GF-D8 (cell line): ENCODE measurements around the gene PCNA.
"Not testable (repeated sequence)": the region's sequence is repeated elsewhere in the genome, so short reads cannot be mapped to it uniquely, and the experiment has no call there.

Experiments
- DNase-seq: peaks from one replicate; lab custom pipeline; 2025; lab: John Stamatoyannopoulos, UW

The PCNA gene

DNA sequence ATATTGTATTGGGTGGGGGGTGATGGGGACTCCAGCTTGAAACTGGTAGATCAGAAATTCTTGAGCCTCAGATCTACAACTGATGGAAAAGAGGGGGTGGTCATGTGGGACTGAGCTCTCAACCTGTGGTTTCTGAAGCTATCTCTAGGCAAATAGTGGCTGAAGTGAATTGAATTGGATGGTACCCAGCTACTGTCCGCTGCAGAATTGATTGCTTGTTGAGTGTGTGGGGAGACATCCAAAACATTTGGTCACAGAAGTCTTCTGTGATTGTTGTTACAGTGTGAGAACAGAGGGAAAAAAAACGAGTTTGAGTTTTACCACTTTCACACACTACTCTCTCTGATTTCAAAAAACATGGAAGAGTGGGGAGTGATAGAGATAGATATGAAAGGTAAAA, 21.9 kb upstream of the PCNA start:
- DNase-seq = no peak

- no peak for DNase-seq
Measured at GRCh38 chr20:5140195-5140594, 20.4 kb upstream of the PCNA start.

- no peak for DNase-seq
Measured at GRCh38 chr20:5136096-5136495, 16.3 kb upstream of the PCNA start.

DNA sequence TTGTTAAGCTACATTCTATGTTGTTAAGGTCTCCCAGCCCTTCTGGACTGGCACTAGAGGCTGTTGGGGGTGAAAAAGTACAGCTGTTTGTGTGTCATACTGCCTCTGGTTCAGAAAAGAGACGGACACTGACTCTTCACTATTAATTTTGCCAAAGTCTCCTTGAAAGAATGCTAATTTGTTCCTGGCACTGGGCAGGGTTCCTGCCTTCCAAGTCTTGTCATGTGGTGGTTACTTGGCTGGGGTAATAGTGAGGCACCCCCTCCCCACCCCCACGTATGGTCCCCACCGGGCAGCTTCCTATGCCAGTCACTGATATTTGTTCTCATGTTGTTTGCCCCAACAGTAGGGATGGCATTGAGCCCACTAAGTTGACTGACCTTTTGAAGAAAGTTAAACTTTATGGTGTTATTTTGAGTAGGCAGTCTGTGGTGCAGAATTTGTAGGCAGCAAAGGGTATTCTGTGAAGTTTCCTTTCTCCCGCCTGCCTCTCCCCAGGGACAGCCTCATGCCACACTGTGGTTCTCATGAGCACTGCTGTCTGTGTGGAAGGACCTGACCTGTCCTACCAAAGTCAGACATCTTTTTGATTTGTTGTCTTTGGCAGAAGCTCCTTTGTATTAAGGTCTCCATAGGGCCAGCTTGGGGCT, 15.7 kb upstream of the PCNA start:
- no peak for DNase-seq

GRCh38 chr20:5133998-5134397, 14.2 kb upstream of the PCNA start:
- DNase-seq = no peak

- DNase-seq = no peak
Measured at GRCh38 chr20:5131502-5131901, 11.7 kb upstream of the PCNA start.

GRCh38 chr20:5128886-5129285, 9.1 kb upstream of the PCNA start:
- no peak for DNase-seq

DNA sequence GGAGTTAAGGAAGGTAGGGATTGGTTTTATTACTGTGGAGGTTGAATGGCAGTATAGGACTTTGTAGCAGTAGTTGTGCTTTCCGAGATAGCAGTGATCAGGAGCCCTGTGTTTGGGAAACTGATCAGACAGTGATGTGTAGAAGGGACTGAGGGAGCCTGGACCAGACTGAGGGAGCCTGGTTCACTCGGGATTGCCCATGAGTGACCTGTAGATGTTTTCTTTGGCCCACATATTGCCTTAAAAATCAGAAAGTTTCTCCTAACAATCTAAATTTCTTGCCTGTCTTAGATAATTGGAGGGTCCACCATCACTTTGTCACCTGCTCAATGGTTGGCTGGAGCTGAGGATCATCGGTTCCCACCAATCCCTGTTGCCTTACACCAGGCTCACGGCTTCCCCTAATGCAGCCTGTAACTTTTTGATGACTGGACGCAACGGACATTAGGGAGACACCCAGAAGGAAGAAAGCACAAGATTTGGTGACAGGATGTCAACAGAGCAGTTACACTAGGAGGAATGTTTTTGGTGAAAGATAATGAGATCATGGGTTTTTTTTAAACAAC, 8.2 kb upstream of the PCNA start:
- DNase-seq = no peak

DNA sequence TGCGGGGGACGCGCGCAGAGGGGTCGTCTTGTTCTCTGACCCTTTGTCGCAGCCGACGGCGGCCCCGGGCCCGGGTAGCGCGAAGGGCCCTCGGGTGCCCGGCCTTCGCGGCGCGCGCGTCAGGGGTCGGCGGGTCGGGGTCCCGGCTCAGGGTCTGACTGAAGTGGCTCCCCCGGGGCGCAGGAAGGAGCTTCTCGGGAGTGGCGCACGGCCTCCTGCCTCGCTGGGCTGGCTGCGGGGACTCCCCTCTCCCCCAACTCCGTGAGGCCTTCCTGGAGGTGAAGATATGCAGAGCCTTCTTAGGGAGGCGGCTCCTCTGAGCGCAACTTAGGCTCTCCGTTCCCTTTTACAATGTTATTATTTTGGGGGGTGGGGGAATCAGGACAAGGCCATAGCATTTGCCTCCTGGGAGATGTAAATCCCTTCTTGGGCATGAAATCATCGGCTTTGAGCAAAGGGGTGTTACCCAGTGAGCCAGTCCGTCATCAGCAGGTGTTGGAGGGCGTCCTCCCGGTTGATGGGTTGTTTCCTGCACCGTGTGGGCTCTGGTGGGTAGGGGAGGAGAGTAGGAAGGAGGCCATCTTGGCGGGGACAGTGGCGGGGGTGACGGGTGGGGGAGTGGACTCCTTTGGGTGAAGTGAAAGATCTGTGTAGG, 7.6 kb upstream of the PCNA start:
- no peak for DNase-seq

- peak; percentile 95 for DNase-seq
Measured at GRCh38 chr20:5126512-5127203, 6.9 kb upstream of the PCNA start, which contains the start of gene CDS2. Gene CDS2 (plus strand): TSS chr20:5127008. CDS start chr20:5127093, 85 bp downstream.

DNA sequence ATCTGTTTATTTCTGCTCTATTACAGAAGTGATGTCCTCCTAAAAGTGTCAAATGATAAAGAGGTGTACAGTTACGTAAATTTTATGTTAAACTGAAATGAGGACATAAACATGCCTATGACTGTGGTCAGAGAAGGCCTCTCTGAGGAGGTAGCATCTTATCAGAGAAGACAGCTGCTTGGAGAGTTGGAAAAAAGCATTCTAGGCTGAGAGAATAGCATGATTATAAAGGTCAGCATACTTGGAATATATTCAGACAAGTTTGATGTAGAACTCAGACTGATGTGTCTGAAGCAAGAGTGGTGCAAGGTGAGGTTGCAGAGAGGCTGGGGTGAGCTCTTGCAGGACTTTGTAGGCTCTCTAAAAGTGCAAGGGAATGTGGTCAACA, 3.1 kb upstream of the PCNA start:
- DNase-seq = no peak

DNA sequence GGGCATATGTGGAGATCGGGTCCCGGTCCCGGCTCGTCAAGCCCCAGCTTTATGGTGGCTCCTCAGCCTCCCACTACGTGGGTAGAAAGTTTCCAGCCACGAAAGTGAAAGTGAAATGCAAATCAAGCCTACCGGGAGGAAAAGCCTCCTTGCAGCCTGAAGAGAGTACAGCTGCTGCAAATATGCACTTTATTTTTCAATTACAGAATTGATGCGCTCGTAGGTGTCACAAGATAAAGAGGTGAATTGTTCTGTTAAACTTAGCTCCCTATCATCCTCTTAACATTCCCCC, 373 bp upstream of the PCNA start:
- no peak for DNase-seq

DNA sequence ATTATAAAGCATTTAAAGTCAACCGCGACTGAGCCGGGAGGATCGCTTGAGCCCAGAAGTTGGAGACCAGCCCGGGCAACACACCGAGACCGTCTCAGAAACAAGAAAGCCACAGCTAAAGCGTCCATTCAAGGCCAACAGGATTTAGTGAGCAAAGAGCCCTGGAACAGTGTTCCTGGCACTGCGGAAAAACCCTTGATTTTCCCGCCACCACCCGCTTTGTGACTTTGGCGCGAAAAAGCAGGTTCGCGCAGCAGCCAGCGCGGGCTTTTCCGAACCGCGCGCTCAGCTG, 669 bp downstream of the PCNA start:
- no peak for DNase-seq

DNA sequence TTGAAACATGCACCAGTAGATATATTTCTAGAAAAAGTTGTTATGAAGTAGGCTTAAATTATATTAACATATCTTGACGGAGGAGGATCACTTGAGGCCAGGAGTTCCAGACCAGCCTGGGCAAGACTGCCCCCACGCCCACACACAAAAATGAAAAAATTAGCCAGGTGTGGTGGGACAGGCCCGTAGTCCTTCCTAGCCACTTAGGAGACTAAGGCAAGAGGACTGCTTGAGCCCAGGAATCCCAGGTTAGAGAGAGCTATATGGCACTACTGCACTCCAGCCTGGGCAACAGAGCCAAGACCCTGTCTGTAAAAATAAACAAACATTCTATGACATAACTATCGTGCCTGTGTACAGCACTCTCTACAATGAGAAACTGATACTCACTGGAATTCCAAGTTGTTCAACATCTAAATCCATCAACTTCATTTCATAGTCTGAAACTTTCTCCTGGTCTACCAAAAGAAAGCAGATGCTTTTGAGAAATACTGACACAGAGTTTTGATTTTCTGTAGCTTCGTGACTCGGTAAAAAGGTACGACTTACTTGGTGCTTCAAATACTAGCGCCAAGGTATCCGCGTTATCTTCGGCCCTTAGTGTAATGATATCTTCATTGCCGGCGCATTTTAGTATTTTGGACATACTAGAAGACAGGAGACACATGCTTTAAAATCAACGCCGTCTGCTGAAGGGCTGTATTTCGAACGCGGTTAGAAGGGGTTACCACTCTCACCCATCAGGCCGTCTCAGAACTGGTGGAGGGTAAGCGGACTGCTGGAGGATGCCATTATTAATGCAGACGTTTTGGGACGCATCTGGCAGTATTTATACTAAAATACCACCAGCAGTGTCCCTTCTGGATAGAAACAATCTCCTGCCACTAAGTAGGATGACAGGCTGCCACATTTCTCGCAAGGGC, 1.3 kb downstream of the PCNA start:
- DNase-seq = no peak

DNA sequence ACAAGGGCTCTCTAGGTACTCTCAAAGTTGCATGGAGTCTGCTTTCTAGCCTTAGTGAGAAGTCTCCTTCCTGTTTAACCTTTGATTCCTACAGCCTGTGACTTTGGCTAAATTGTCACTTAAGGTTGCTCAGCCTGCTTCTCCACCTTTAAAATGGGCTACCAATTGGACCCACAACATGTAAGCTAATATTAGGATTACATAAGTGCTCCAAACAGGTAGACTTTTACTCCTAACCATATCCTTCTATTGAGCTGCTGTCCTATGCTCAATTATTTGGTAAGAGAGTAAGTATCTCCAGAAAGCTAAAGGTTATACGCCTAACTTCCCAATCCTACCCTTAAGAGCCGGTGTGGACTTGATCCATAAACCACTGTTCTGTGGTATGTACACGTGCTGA, 2.9 kb downstream of the PCNA start:
- DNase-seq = no peak

DNA sequence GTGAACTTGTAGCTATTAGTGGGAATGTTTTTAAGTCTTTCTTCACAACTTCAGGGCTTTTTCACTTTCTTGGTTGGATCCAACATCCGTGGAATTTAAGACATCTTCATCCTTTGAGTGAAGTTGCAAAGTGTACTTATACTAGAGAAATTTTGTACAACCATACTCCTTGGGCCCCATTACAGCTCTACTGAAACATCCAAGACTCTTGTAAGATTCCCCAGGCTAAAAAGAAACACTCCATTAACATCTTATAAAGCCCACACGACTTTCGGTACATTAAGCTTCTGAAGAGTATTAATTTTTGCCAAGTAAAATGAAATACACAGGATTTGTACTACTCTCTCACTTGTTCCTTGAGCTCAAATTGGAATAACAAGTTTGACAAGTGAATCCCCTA, 5.4 kb downstream of the PCNA start:
- no peak for DNase-seq

GRCh38 chr20:5113615-5113986, 6.2 kb downstream of the PCNA start:
- no peak for DNase-seq

- DNase-seq = no peak
Measured at GRCh38 chr20:5109276-5109675, 10.5 kb downstream of the PCNA start.

DNA sequence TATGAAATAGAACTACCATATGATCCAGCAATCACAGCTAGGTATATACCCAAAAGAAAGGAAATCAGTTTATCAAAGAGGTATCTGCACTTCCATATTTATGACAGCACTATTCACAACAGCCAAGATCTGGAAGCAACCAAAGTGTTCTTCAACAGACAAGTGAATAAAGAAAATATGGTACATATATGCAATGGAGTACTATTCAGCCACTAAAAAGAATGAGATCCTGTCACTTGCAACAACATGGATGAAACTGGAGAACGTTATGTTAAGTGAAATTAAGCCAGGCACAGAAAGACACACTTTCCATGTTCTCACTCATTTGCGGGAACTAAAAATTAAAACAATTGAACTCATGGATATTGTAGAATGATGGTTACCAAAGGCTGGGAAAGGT, 15.3 kb downstream of the PCNA start:
- no peak for DNase-seq

GRCh38 chr20:5100684-5101347, 18.9 kb downstream of the PCNA start:
- DNase-seq = peak; percentile 11

- not testable (repeated sequence) for DNase-seq
Measured at GRCh38 chr20:5099909-5100308, 19.8 kb downstream of the PCNA start.

DNA sequence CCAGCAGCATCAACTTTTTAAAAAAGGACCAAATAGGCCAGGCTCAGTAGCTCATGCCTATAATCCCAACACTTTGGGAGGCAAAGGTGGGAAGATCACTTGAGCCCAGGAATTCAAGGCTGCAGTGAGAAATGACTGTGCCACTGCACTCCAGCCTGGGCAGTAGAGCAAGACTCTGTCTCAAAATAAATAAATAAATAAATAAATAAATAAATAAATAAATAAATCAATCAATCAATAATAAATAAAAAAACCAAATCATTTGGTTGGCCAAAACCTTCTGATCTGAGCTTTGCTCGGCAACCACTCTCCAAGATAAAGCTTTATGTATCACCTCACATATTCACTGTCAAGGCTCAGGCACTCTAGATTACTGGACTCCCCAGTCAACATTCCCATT, 20.7 kb downstream of the PCNA start:
- DNase-seq = not testable (repeated sequence)
